Loucy (cell line): ENCODE data around the gene SIL1.

Experiments
- H2AFZ ChIP-seq: fragments of 200-600 bp; sonication (generic); 2 replicates; pipeline ENCODE4 v1.6.0; 2016; ENCODE audit warnings: antibody characterized with exemption, mild to moderate bottlenecking, low read length, moderate library complexity
- H3F3A ChIP-seq: fragments of 200-600 bp; 2 replicates; pipeline ENCODE4 v1.6.0; 2016; ENCODE audit warnings: antibody characterized with exemption, low read depth, mild to moderate bottlenecking
- H3K27me3 ChIP-seq: fragments of 200-600 bp; sonication (generic); 2 replicates; pipeline ENCODE4 v1.6.1; 2014; ENCODE audit warnings: low read length, mild to moderate bottlenecking; ENCODE audit not compliant: insufficient read depth, poor library complexity, severe bottlenecking
- H3K36me3 ChIP-seq: fragments of 200-600 bp; sonication (generic); 2 replicates; pipeline ENCODE4 v1.6.1; 2016; ENCODE audit warnings: low read length; ENCODE audit not compliant: insufficient read depth
- H3K4me1 ChIP-seq: fragments of 200-600 bp; sonication (generic); 2 replicates; pipeline ENCODE4 v1.5.1; 2014; ENCODE audit warnings: low read length, mild to moderate bottlenecking; ENCODE audit not compliant: insufficient read depth, poor library complexity, severe bottlenecking
- H3K4me2 ChIP-seq: fragments of 200-600 bp; sonication (generic); 2 replicates; pipeline ENCODE4 v1.6.0; 2014; ENCODE audit warnings: antibody characterized with exemption, low read length, low read depth, mild to moderate bottlenecking; ENCODE audit not compliant: poor library complexity, severe bottlenecking
- H3K4me3 ChIP-seq: fragments of 200-600 bp; sonication (generic); 2 replicates; pipeline ENCODE4 v1.5.1; 2014; ENCODE audit warnings: low read length, mild to moderate bottlenecking, mixed read lengths; ENCODE audit not compliant: poor library complexity, severe bottlenecking
- H3K79me2 ChIP-seq: fragments of 200-600 bp; sonication (generic); 2 replicates; pipeline ENCODE4 v1.6.1; 2014; ENCODE audit warnings: low read length; ENCODE audit not compliant: insufficient read depth
- H3K9ac ChIP-seq: fragments of 200-600 bp; sonication (generic); 2 replicates; pipeline ENCODE4 v1.6.0; 2014; ENCODE audit warnings: mild to moderate bottlenecking, low read depth, low read length, moderate library complexity; ENCODE audit not compliant: poor library complexity, severe bottlenecking
- H3K9me2 ChIP-seq: fragments of 200-600 bp; sonication (generic); replicated peaks from 2 replicates; pipeline ENCODE4 v1.6.1; 2016; ENCODE audit warnings: low read depth, low read length, mixed read lengths
- H3K9me3 ChIP-seq: fragments of 200-600 bp; sonication (generic); 2 replicates; pipeline ENCODE4 v1.6.1; 2014; ENCODE audit warnings: mild to moderate bottlenecking, antibody characterized with exemption, low read length, low read depth; ENCODE audit not compliant: insufficient read depth
- H4K20me1 ChIP-seq: fragments of 200-600 bp; sonication (generic); 2 replicates; pipeline ENCODE4 v1.6.0; 2014; ENCODE audit warnings: antibody characterized with exemption, low read length, mild to moderate bottlenecking; ENCODE audit not compliant: insufficient read depth, poor library complexity, severe bottlenecking
- CTCF ChIP-seq: fragments of 200-600 bp; sonication (generic); conservative IDR thresholded peaks from 2 replicates; pipeline ENCODE4 v1.5.1; 2014; ENCODE audit warnings: mild to moderate bottlenecking, antibody characterized with exemption, low read length
- EZH2phosphoT487 ChIP-seq: fragments of 200-600 bp; IDR thresholded peaks from 2 replicates; pipeline ENCODE4 v1.6.1; 2018; ENCODE audit warnings: antibody characterized with exemption, mild to moderate bottlenecking, moderate library complexity, borderline replicate concordance

The SIL1 gene

GRCh38 chr5:139205124-139205523, 7.0 kb upstream of the SIL1 start:
- Histone ChIP-seq H4K20me1 (no peaks in the 10 kb centered on the region), H2AFZ (no peak overlapping the region), H3K9me3 (no peaks in the 10 kb centered on the region), H3K4me2 (no peak overlapping the region), H3K9me2 (no peaks in the 10 kb centered on the region), H3K4me3 (no peak overlapping the region), H3K79me2 (no peaks in the 10 kb centered on the region), H3K36me3 (no peaks in the 10 kb centered on the region), H3F3A (no peaks in the 10 kb centered on the region), H3K9ac (no peak overlapping the region), H3K4me1 (peaks cover 3% of the 10 kb centered on the region), H3K27me3 (no peaks in the 10 kb centered on the region)
- TF ChIP-seq CTCF: no peak
- no peak for TF ChIP-seq EZH2phosphoT487

- Histone ChIP-seq H3F3A (no peaks in the 10 kb centered on the region), H3K4me1 (peaks cover 3% of the 10 kb centered on the region), H3K9ac (no peak overlapping the region), H3K9me3 (no peaks in the 10 kb centered on the region), H3K4me3 (no peak overlapping the region), H3K27me3 (no peaks in the 10 kb centered on the region), H2AFZ (no peak overlapping the region), H3K9me2 (no peaks in the 10 kb centered on the region), H3K4me2 (no peak overlapping the region), H3K36me3 (no peaks in the 10 kb centered on the region), H4K20me1 (no peaks in the 10 kb centered on the region), H3K79me2 (no peaks in the 10 kb centered on the region)
- TF ChIP-seq EZH2phosphoT487 (no peak), CTCF (no peak)
These were observed 6.0 kb upstream of the SIL1 start for GRCh38 chr5:139204196-139204595.

- H3F3A ChIP-seq: 0 out of 2 replicates have a peak, but pooled peaks cover 3% of the 10 kb centered on the region
- no peaks in the 10 kb centered on the region for H4K20me1 ChIP-seq
- H3K9me3 ChIP-seq: no peaks in the 10 kb centered on the region
- H3K4me1 ChIP-seq: peaks cover 21% of the 10 kb centered on the region
- H3K9ac ChIP-seq: no peak overlapping the region
- H3K27me3 ChIP-seq: no peaks in the 10 kb centered on the region
- TF ChIP-seq EZH2phosphoT487 (no peak), CTCF (no peak)
- H3K4me3 ChIP-seq: no peak overlapping the region
- H3K36me3 ChIP-seq: no peaks in the 10 kb centered on the region
- H3K4me2 ChIP-seq: no peak overlapping the region
- peak overlapping the region; percentile 44; the same call in 1 of the 2 replicates for H2AFZ ChIP-seq
- H3K79me2 ChIP-seq: peaks cover 20% of the 10 kb centered on the region
- H3K9me2 ChIP-seq: no peaks in the 10 kb centered on the region
These were observed 1.2 kb upstream of the SIL1 start for GRCh38 chr5:139199321-139199720.
